ENCODE results near the gene NPTXR. TPM values are rescaled to one million over a fixed set of nuclear protein-coding genes. Genes with fewer than 3 reads are reported as not detected.
A peak's percentile ranks its signal among the peaks of the same experiment; 100 is the strongest.

NPTXR gene
- total and polyA plus RNA-seq, 2 donors from 2014 or later = 1.1 to 12.5 TPM

- H3K4me3 ChIP-seq (ENCODE audit: low read length in 3 of 3) = no peak overlapping the region
- no peaks in the 10 kb centered on the region for H3K36me3 ChIP-seq (ENCODE audit: control insufficient read depth in 2 of 3, insufficient read depth in 3 of 3, low read length in 3 of 3)
- H3K27me3 ChIP-seq (ENCODE audit: control insufficient read depth, insufficient read depth, low read length) = no peaks in the 10 kb centered on the region
- DNase-seq (peak in 1 of 5 donors; percentile 58), FAIRE-seq (no peak)
- no peak overlapping the region for H3K9ac ChIP-seq (ENCODE audit: low read length in 3 of 3)
- TF ChIP-seq CTCF (IDR thresholded peaks at IDR 0.05; ENCODE audit: borderline replicate concordance, extremely low read depth, insufficient read depth) = no peak
- no peaks in the 10 kb centered on the region for H3K9me3 ChIP-seq (ENCODE audit: control insufficient read depth in 2 of 3, insufficient read depth in 1 of 3, low read length in 3 of 3)
- H3K4me1 ChIP-seq (ENCODE audit: control insufficient read depth in 2 of 3, insufficient read depth in 2 of 3, low read depth in 1 of 3, low read length in 3 of 3) = peaks cover 0 to 3% (median 0%) of the 10 kb centered on the region in 3 donors
- no peak overlapping the region for H3K27ac ChIP-seq (ENCODE audit: low read depth in 2 of 2, low read length in 2 of 2)
- intact Hi-C loops (cut with DNase I) = no loop called here
These were observed 73.4 kb downstream of the NPTXR start for GRCh38 chr22:38770257-38770949.

Other genes with a start within 250 kb of the NPTXR start
- gene FAM227A, start 187.6 kb downstream of the NPTXR start, total RNA-seq = 3.4 TPM
- 0.80 TPM for gene FAM227A, start 187.6 kb downstream of the NPTXR start, polyA plus RNA-seq (ENCODE audit: insufficient read depth, low read depth, low replicate concordance)
- 36.0 TPM for gene CBY1, start 187.4 kb downstream of the NPTXR start, total RNA-seq
- 67.2 TPM for gene CBY1, start 187.4 kb downstream of the NPTXR start, polyA plus RNA-seq (ENCODE audit: insufficient read depth, low read depth, low replicate concordance)
- 55.0 TPM for gene TOMM22, start 162.1 kb downstream of the NPTXR start, total RNA-seq
- 103 TPM for gene TOMM22, start 162.1 kb downstream of the NPTXR start, polyA plus RNA-seq (ENCODE audit: insufficient read depth, low read depth, low replicate concordance)
- gene JOSD1, start 143.1 kb downstream of the NPTXR start, total RNA-seq = 42.8 TPM
- 12.8 TPM for gene JOSD1, start 143.1 kb downstream of the NPTXR start, polyA plus RNA-seq (ENCODE audit: insufficient read depth, low read depth, low replicate concordance)
- gene GTPBP1, start 138.1 kb downstream of the NPTXR start, total RNA-seq = 52.0 TPM
- 11.7 TPM for gene GTPBP1, start 138.1 kb downstream of the NPTXR start, polyA plus RNA-seq (ENCODE audit: insufficient read depth, low read depth, low replicate concordance)
- 199 TPM for gene SUN2, start 88.0 kb downstream of the NPTXR start, total RNA-seq
- 41.7 TPM for gene SUN2, start 88.0 kb downstream of the NPTXR start, polyA plus RNA-seq (ENCODE audit: insufficient read depth, low read depth, low replicate concordance)
- gene DNAL4, start 49.9 kb downstream of the NPTXR start, total RNA-seq = 26.5 TPM
- 39.7 TPM for gene DNAL4, start 49.9 kb downstream of the NPTXR start, polyA plus RNA-seq (ENCODE audit: insufficient read depth, low read depth, low replicate concordance)
- gene CBX6, start 28.2 kb upstream of the NPTXR start, total RNA-seq = 113 TPM
- gene CBX6, start 28.2 kb upstream of the NPTXR start, polyA plus RNA-seq (ENCODE audit: insufficient read depth, low read depth, low replicate concordance) = 24.9 TPM
- gene APOBEC3A, start 113.6 kb upstream of the NPTXR start, total RNA-seq = 1.2 TPM
- not detected for gene APOBEC3A, start 113.6 kb upstream of the NPTXR start, polyA plus RNA-seq (ENCODE audit: insufficient read depth, low read depth, low replicate concordance)
- 2.7 TPM for gene APOBEC3B, start 138.3 kb upstream of the NPTXR start, total RNA-seq
- 1.0 TPM for gene APOBEC3B, start 138.3 kb upstream of the NPTXR start, polyA plus RNA-seq (ENCODE audit: insufficient read depth, low read depth, low replicate concordance)
- gene APOBEC3C, start 170.2 kb upstream of the NPTXR start, total RNA-seq = 19.8 TPM
- 9.5 TPM for gene APOBEC3C, start 170.2 kb upstream of the NPTXR start, polyA plus RNA-seq (ENCODE audit: insufficient read depth, low read depth, low replicate concordance)
- gene APOBEC3D, start 177.1 kb upstream of the NPTXR start, total RNA-seq = 4.3 TPM
- 1.7 TPM for gene APOBEC3D, start 177.1 kb upstream of the NPTXR start, polyA plus RNA-seq (ENCODE audit: insufficient read depth, low read depth, low replicate concordance)
- gene APOBEC3F, start 196.8 kb upstream of the NPTXR start, total RNA-seq = 16.3 TPM
- gene APOBEC3F, start 196.8 kb upstream of the NPTXR start, polyA plus RNA-seq (ENCODE audit: insufficient read depth, low read depth, low replicate concordance) = 6.9 TPM
- gene APOBEC3G, start 233.2 kb upstream of the NPTXR start, total RNA-seq = 12.5 TPM
- 4.8 TPM for gene APOBEC3G, start 233.2 kb upstream of the NPTXR start, polyA plus RNA-seq (ENCODE audit: insufficient read depth, low read depth, low replicate concordance)

All from kidney (tissue), 14 donors.